GM10266 (cell line): ENCODE data around the gene CASP4.

ENCODE experiments used
- DNase-seq: peaks from one replicate; pipeline ENCODE4 v3.0.0; 2012; ENCODE audit errors: extremely low spot score
- CTCF ChIP-seq: IDR thresholded peaks from 2 replicates; pipeline ENCODE4 v1.5.1; 2012; ENCODE audit warnings: mild to moderate bottlenecking, low read depth; ENCODE audit not compliant: control insufficient read depth, insufficient read depth; ENCODE audit errors: missing control alignments

The CASP4 gene

GRCh38 chr11:104928811-104929210 is 39.6 kb downstream of the CASP4 start:
- TF ChIP-seq CTCF = no peak
- DNase-seq = no peak

GRCh38 chr11:104926771-104927611 is 41.4 kb downstream of the CASP4 start:
- no peak for DNase-seq
- no peak for TF ChIP-seq CTCF

- no peak for DNase-seq
- TF ChIP-seq CTCF = no peak
Measured at GRCh38 chr11:104925850-104926249, 42.5 kb downstream of the CASP4 start.

- DNase-seq = no peak
- no peak for TF ChIP-seq CTCF
Measured at GRCh38 chr11:104918113-104918824, 50.1 kb downstream of the CASP4 start.

GRCh38 chr11:104917271-104918112 is 50.9 kb downstream of the CASP4 start:
- TF ChIP-seq CTCF = no peak

GRCh38 chr11:104916442-104916841 is 51.9 kb downstream of the CASP4 start:
- TF ChIP-seq CTCF = no peak
- DNase-seq = no peak

More at GRCh38 chr11:104917271-104918112, 50.9 kb downstream of the CASP4 start:
- DNase-seq = no peak

GRCh38 chr11:104912102-104912501 is 56.3 kb downstream of the CASP4 start:
- TF ChIP-seq CTCF = no peak
- no peak for DNase-seq
